Neural progenitor cell (in vitro differentiated cells): ENCODE measurements around the gene TUBA3E.
"Not testable (repeated sequence)": the region's sequence is repeated elsewhere in the genome, so short reads cannot be mapped to it uniquely, and the experiment has no call there.

Experiments
- CTCF ChIP-seq: fragments of 200-600 bp; sonication (generic); IDR thresholded peaks from 2 replicates; pipeline ENCODE4 v1.5.1; 2017; ENCODE audit warnings: antibody characterized with exemption, mild to moderate bottlenecking
- EZH2 ChIP-seq: fragments of 200-600 bp; sonication (generic); IDR thresholded peaks from 2 replicates; pipeline ENCODE4 v1.6.1; 2017; ENCODE audit warnings: antibody characterized with exemption, mild to moderate bottlenecking, moderate library complexity

GRCh38 chr2:130155956-130156623 is 42.1 kb downstream of the TUBA3E start:
- TF ChIP-seq CTCF, result peak; percentile 64
- TF ChIP-seq EZH2, result not testable (repeated sequence)
